H1 (cell line): ENCODE measurements around the gene GNAQ. TPM values are rescaled to one million over a fixed set of nuclear protein-coding genes. Genes with fewer than 3 reads are reported as not detected.

Source experiments
- CTCF ChIP-seq, 3 experiments: IDR thresholded peaks; 1 replicate in 2 of 3; 2 replicates in 1 of 3; pipeline versions ENCODE4 v1.5.1 to v1.6.1; 2011; ENCODE audit warnings: low read length in 3 of 3, mild to moderate bottlenecking in 3 of 3, inconsistent platforms in 2 of 3, low read depth in 1 of 3, moderate library complexity in 1 of 3; ENCODE audit not compliant: insufficient read depth in 1 of 3; ENCODE audit errors: control extremely low read depth in 1 of 3
- KDM5A ChIP-seq: fragments of 200-600 bp; IDR thresholded peaks from 2 replicates; pipeline ENCODE4 v1.7.1; 2012; ENCODE audit warnings: mild to moderate bottlenecking, low read length, inconsistent platforms, mixed read lengths
- NRF1 ChIP-seq: IDR thresholded peaks from 2 replicates; pipeline ENCODE4 v1.6.1; 2011; ENCODE audit warnings: mild to moderate bottlenecking, low read depth, low read length, improper control_type of control experiment
- TBP ChIP-seq: IDR thresholded peaks from 2 replicates; pipeline ENCODE4 v1.6.1; 2011; ENCODE audit warnings: low read depth, low read length, improper control_type of control experiment
- polyA plus RNA-seq, 7 experiments: library from polyadenylated mRNA; depleted of rRNA in 3 of 7; stranded (reverse) in 5 of 7; unstranded in 2 of 7; fragments of >200 nt in 5 of 7; fragments of 200-250 nt in 2 of 7; gene quantifications; 1 replicate in 5 of 7; 2 replicates in 1 of 7; 4 replicates in 1 of 7; pipeline versions ENCODE4 v1.2.1 to v1.2.3, GENCODE V29; 2011 to 2013; ENCODE audit warnings: missing spikeins in 2 of 7, mixed read lengths in 2 of 7
- total RNA-seq: library from RNA; stranded (reverse); fragmentation: NEBNext Ultra II Directional; extraction: Animal tissue kit (Norgen Biotek cat#: 25700); gene quantifications from 2 replicates; pipeline ENCODE4 v1.2.1, GENCODE V29; 2021

The GNAQ gene
- total and polyA plus RNA-seq, 2 of the 8 experiments (the other 6 are each of a cell fraction or from before 2014, with no cell fraction given) = 22.8 to 63.8 TPM

- TF ChIP-seq CTCF (IDR thresholded peaks at IDR 0.05; ENCODE audit: control extremely low read depth in 1 of 3, insufficient read depth in 1 of 3, low read depth in 1 of 3, low read length in 3 of 3) (no peak), NRF1 (no peak), KDM5A (no peak), TBP (no peak)
Measured at GRCh38 chr9:77765781-77766259, 265.8 kb downstream of the GNAQ start (continued).
